ENCODE data around the gene DIDO1. TPM values are rescaled to one million over a fixed set of nuclear protein-coding genes. Genes with fewer than 3 reads are reported as not detected.
A peak's percentile ranks its signal among the peaks of the same experiment; 100 is the strongest.

Gene DIDO1
- total and polyA plus RNA-seq, 2 of the 13 experiments (the other 11 are each of a cell fraction or from before 2014, with no cell fraction given): 75.0 to 75.1 TPM

DNA sequence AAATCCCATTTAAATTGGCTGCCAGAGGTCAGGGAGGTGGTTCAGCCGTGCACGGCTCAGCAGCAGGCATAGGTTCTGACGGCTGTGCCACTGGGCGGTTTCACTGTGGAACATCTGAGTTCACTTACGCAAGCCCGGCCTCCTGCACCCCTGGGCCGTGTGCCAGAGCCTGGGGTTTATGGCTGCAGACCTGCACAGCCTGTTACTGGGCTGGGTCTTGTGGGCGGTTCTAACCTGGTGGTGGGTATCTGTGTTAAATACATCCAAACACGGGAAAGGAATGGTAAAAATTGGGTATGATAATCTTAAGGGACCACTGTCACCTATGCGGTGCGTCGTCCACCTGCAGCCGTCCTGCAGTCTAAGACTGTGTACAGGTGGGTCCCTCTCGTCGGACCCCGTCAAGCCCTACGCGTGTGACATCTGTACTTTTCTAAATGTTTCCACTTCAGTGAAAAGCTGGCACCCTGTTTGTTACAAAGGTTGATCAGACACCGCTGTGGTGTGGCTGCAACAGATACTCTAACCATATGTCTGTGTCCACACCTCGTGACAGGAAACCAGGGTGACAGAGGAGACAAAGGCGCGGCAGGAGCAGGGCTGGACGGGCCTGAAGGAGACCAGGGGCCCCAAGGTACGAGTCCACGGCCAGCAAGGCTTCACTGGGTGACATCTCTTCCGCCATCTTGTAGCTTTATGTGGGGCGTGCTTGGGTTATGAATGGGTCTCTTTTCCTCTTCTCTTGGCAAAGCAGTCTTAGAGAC lies 88.0 kb downstream of the DIDO1 start (continued):
- TF ChIP-seq ZNF530 (CRISPR knock-in tag; IDR thresholded peaks at IDR 0.05; ENCODE audit: low read depth): 0 out of 2 replicates have a peak, but pooled peaks have one; percentile 12
- TF ChIP-seq DRAP1 (CRISPR knock-in tag; IDR thresholded peaks at IDR 0.05): no peak
- no peak for TF ChIP-seq ZNF879 (CRISPR knock-in tag; IDR thresholded peaks at IDR 0.05)
- TF ChIP-seq NFRKB (IDR thresholded peaks at IDR 0.05): no peak
- TF ChIP-seq PCBP1 (IDR thresholded peaks at IDR 0.05; ENCODE audit: borderline replicate concordance, low read depth, low read length): no peak
- TF ChIP-seq ZNF549 (CRISPR knock-in tag; IDR thresholded peaks at IDR 0.05): no peak
- no peak for TF ChIP-seq ZNF816 (CRISPR knock-in tag; IDR thresholded peaks at IDR 0.05; ENCODE audit: borderline replicate concordance)
- TF ChIP-seq ZSCAN31 (CRISPR knock-in tag; IDR thresholded peaks at IDR 0.05; ENCODE audit: low read depth): no peak
- TF ChIP-seq ARNT2 (CRISPR knock-in tag; IDR thresholded peaks at IDR 0.05; ENCODE audit: low read depth): no peak
- no peak for TF ChIP-seq HMG20B (CRISPR knock-in tag; conservative IDR thresholded peaks at IDR 0.05)
- TF ChIP-seq HNF4A (CRISPR knock-in tag; IDR thresholded peaks at IDR 0.05): peak; percentile 33; the same call in 1 of the 2 replicates
- TF ChIP-seq CBFB (CRISPR knock-in tag; IDR thresholded peaks at IDR 0.05): no peak
- TF ChIP-seq PAWR (CRISPR knock-in tag; IDR thresholded peaks at IDR 0.05; ENCODE audit: borderline replicate concordance): no peak
- TF ChIP-seq TAF1 (CRISPR knock-in tag; IDR thresholded peaks at IDR 0.05): no peak
- TF ChIP-seq ZNF350 (CRISPR knock-in tag; IDR thresholded peaks at IDR 0.05; ENCODE audit: borderline replicate concordance, low read depth): no peak
- TF ChIP-seq MBNL3 (CRISPR knock-in tag; conservative IDR thresholded peaks at IDR 0.05): no peak
- TF ChIP-seq, protein P1, sequence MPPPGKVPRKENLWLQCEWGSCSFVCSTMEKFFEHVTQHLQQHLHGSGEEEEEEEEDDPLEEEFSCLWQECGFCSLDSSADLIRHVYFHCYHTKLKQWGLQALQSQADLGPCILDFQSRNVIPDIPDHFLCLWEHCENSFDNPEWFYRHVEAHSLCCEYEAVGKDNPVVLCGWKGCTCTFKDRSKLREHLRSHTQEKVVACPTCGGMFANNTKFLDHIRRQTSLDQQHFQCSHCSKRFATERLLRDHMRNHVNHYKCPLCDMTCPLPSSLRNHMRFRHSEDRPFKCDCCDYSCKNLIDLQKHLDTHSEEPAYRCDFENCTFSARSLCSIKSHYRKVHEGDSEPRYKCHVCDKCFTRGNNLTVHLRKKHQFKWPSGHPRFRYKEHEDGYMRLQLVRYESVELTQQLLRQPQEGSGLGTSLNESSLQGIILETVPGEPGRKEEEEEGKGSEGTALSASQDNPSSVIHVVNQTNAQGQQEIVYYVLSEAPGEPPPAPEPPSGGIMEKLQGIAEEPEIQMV (CRISPR knock-in tag; IDR thresholded peaks at IDR 0.05; ENCODE audit: low read depth): peak; percentile 45; the same call in 1 of the 2 replicates
- TF ChIP-seq SRF (IDR thresholded peaks at IDR 0.05; ENCODE audit: low read depth, low read length): no peak
- peak; percentile 30; the same call in 1 of the 2 replicates for TF ChIP-seq POLR2G (IDR thresholded peaks at IDR 0.05; ENCODE audit: low read depth, low read length)
- no peak; the same call in 1 of the 2 replicates for TF ChIP-seq NR0B2 (CRISPR knock-in tag; IDR thresholded peaks at IDR 0.05)
- TF ChIP-seq THAP8 (CRISPR knock-in tag; IDR thresholded peaks at IDR 0.05; ENCODE audit: borderline replicate concordance): no peak
- TF ChIP-seq KDM5A (IDR thresholded peaks at IDR 0.05; ENCODE audit: borderline replicate concordance, low read length): no peak
- TF ChIP-seq MXI1 (IDR thresholded peaks at IDR 0.05; ENCODE audit: borderline replicate concordance, low read depth, low read length): no peak
- peak; percentile 37; the same call in 1 of the 2 replicates for TF ChIP-seq ZSCAN5A (CRISPR knock-in tag; IDR thresholded peaks at IDR 0.05; ENCODE audit: borderline replicate concordance)
- TF ChIP-seq ZBTB37 (CRISPR knock-in tag; IDR thresholded peaks at IDR 0.05): no peak

Measured in HepG2 (cell line).